ENCODE data around the gene ATXN1.

ATXN1 gene

DNA sequence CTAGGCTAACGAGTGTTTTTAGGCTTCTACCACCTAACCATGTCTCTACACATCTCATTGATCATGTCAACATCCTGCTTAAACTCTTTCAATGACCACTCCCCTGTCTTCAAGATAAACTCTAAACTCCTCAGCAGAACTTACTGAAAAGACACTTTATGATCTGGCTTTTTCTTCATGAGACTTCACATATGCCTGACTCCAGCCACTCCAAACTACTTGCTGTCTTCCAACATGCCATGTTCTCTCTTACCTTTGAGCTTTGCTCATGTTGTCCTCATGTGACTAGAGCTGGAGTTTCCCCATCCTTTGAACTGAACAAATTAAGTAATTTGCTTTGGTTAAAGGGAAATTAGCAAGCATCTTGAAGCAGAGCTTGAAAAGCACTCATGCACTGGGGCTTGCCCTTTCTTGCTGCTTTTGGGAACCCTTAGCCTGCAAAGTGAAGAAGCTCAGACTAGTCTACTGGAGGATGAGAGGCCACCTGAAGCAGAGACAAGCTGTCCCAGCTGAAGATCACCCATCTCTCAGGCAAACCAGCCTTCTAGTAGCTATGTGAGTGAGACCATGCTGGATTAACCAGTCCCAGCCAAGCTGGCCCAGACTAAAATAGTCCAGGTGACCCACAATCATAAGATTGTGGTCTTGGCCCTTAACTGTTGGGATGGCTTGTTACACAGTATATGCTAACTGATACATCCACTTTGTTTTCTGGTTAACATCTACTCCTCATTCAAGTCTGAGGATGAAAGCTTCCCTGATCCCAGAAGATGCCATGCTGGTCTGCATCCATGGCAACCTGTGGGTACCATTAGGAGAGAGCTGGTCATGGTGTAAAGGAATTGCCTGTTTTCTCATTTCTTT lies 287.1 kb downstream of the ATXN1 start:
- intact Hi-C loops (cut with DNase I; ENCODE audit: low total_unique reads), result no loop called here
- H3K36me3 ChIP-seq, result peaks cover 0 to 5% (median 0%) of the 10 kb centered on the region in 3 donors
- no peak overlapping the region for H3K4me3 ChIP-seq
- H3K9me3 ChIP-seq, result no peaks in the 10 kb centered on the region
- peaks cover 0 to 24% (median 3%) of the 10 kb centered on the region in 4 donors for H3K4me1 ChIP-seq
- no peaks in the 10 kb centered on the region for H3K27me3 ChIP-seq
- TF ChIP-seq CTCF (IDR thresholded peaks at IDR 0.05), result no peak
- no peak for DNase-seq
- no peak overlapping the region for H3K27ac ChIP-seq

GRCh38 chr6:16473184-16473907 lies 287.9 kb downstream of the ATXN1 start:
- Histone ChIP-seq H3K27me3 (no peaks in the 10 kb centered on the region), H3K4me3 (no peak overlapping the region), H3K4me1 (peaks cover 0 to 24% (median 3%) of the 10 kb centered on the region in 4 donors), H3K36me3 (peaks cover 0 to 5% (median 0%) of the 10 kb centered on the region in 3 donors), H3K27ac (no peak overlapping the region), H3K9me3 (no peaks in the 10 kb centered on the region)
- no peak for TF ChIP-seq CTCF (IDR thresholded peaks at IDR 0.05)
- intact Hi-C loops (cut with DNase I; ENCODE audit: low total_unique reads), result no loop called here
- DNase-seq, result no peak

GRCh38 chr6:16472349-16473069 lies 288.8 kb downstream of the ATXN1 start:
- H3K36me3 ChIP-seq, result peaks cover 0 to 5% (median 0%) of the 10 kb centered on the region in 3 donors
- H3K9me3 ChIP-seq, result no peaks in the 10 kb centered on the region
- peaks cover 0 to 20% (median 3%) of the 10 kb centered on the region in 4 donors for H3K4me1 ChIP-seq
- intact Hi-C loops (cut with DNase I; ENCODE audit: low total_unique reads), result no loop called here
- no peak overlapping the region for H3K4me3 ChIP-seq
- no peaks in the 10 kb centered on the region for H3K27me3 ChIP-seq
- no peak for DNase-seq
- no peak overlapping the region for H3K27ac ChIP-seq
- no peak for TF ChIP-seq CTCF (IDR thresholded peaks at IDR 0.05)

DNA sequence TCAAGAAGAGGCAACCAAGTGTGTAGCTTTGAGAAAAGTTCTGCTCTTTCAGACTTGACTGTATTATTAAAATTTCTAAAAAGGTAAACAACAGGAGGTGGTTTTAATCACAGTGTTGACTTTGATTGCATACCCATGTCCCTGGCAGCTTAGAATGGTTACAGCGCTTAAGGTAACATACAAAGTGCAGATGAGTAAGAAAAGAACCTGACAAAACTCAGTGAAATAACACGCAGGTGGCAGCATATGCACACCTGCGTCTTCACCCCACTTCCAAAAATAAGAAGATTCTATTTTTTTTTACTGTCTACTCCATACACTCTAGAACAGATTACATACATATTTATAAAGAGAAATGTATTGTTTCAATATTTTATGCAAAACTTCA lies 289.4 kb downstream of the ATXN1 start:
- no peak overlapping the region for H3K4me3 ChIP-seq
- peaks cover 0 to 20% (median 3%) of the 10 kb centered on the region in 4 donors for H3K4me1 ChIP-seq
- H3K27me3 ChIP-seq, result no peaks in the 10 kb centered on the region
- peaks cover 0 to 5% (median 0%) of the 10 kb centered on the region in 3 donors for H3K36me3 ChIP-seq
- intact Hi-C loops (cut with DNase I; ENCODE audit: low total_unique reads), result no loop called here
- DNase-seq, result no peak
- H3K27ac ChIP-seq, result no peak overlapping the region
- TF ChIP-seq CTCF (IDR thresholded peaks at IDR 0.05), result no peak
- no peaks in the 10 kb centered on the region for H3K9me3 ChIP-seq

- no peak for DNase-seq
- Histone ChIP-seq H3K36me3 (peaks cover 0 to 5% (median 0%) of the 10 kb centered on the region in 3 donors), H3K4me1 (peaks cover 0 to 20% (median 3%) of the 10 kb centered on the region in 4 donors), H3K9me3 (no peaks in the 10 kb centered on the region), H3K4me3 (no peak overlapping the region), H3K27ac (no peak overlapping the region), H3K27me3 (no peaks in the 10 kb centered on the region)
- intact Hi-C loops (cut with DNase I; ENCODE audit: low total_unique reads), result no loop called here
- no peak for TF ChIP-seq CTCF (IDR thresholded peaks at IDR 0.05)
Measured at GRCh38 chr6:16471222-16471909, 289.9 kb downstream of the ATXN1 start.

Data from tibial artery (tissue), 4 donors.